Lower leg skin (tissue), 4 donors: ENCODE measurements around the gene GPR3. TPM values are rescaled to one million over a fixed set of nuclear protein-coding genes. Genes with fewer than 3 reads are reported as not detected.

Experiments
- DNase-seq, 2 donors: peaks; one replicate each; pipeline ENCODE4 v3.0.0-alpha.2; 2019; ENCODE audit warnings: low spot score in 2 of 2
- H3K4me3 ChIP-seq: fragments of 200-600 bp; sonication (generic); 2 replicates; pipeline ENCODE4 v1.5.1; 2017; ENCODE audit warnings: mild to moderate bottlenecking, low read depth; ENCODE audit not compliant: poor library complexity, severe bottlenecking
- POLR2A ChIP-seq, 2 donors: fragments of 450-650 bp; IDR thresholded peaks; one replicate each; pipeline ENCODE4 v1.6.1; 2016 to 2017; ENCODE audit warnings: antibody characterized with exemption in 2 of 2, mild to moderate bottlenecking in 1 of 2, moderate library complexity in 1 of 2
- whole genome bisulfite sequencing, 2 donors: methylation state at CpG; one replicate each; pipeline ENCODE4 v1.1.5; 2018; 5-methylcytosine and 5-hydroxymethylcytosine counted together
- intact Hi-C: fragments of 100-400 bp; cut with DNase I; formaldehyde crosslinking; loops from one replicate; pipeline ENCODE4 v1.15.0; 2023; ENCODE audit warnings: low total_unique reads
- total RNA-seq, 4 donors: library from RNA; depleted of rRNA; stranded (reverse); fragments of >200 nt; gene quantifications; one replicate each; pipeline ENCODE4 v1.1.0, GENCODE V29; 2016
- TF ChIP-seq, protein P1 (sequence below), 3 donors: fragments of 450-650 bp; IDR thresholded peaks; one replicate each; pipeline ENCODE4 v1.5.1; 2016; ENCODE audit warnings: antibody characterized with exemption in 3 of 3, mild to moderate bottlenecking in 3 of 3, moderate library complexity in 2 of 3

GPR3 gene
- total RNA-seq, 4 donors from 2014 or later = 0.22 to 1.3 (median 0.68) TPM

DNA sequence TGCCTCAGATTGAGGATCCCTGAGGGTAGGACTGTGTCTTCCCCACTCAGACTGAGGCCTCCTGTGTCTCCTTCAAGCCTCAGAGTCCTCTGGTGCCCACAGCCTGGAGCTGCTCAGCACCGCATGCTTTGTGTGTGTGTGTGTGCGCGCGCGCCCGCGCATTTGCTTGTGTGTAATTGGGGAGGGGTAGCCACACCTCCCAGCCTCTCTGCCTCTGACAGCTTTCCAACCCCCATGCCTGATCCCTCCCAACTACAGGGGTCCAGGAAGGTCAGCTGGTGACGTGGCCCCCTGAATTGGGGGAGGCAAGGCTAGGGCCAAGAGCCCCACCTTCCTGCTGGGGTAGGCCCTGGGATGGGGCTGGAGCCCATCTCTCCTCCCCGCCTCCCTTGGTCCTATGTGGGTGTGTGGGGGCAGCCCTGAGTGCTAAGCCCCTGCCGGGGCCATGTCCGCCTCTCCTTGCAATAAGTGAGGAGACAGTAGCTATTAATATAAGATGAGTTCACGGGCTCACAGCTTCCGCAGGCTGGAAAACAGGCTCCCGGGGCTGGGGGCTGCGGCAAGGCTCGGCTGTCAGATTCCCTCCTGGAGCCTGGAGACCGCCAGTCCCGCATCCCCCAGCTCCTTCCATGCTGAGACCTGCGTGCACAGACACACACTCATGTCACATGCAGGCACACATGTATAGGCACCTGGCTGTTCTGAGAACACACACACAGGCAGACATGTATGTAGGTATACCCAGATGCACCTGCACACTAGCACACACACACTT, 7.0 kb downstream of the GPR3 start:
- 48 to 57% methylated on average over 12 to 19 of the region's 19 CpGs for WGBS, 2 donors
- no peak for TF ChIP-seq POLR2A (IDR thresholded peaks at IDR 0.05)
- TF ChIP-seq, protein P1, sequence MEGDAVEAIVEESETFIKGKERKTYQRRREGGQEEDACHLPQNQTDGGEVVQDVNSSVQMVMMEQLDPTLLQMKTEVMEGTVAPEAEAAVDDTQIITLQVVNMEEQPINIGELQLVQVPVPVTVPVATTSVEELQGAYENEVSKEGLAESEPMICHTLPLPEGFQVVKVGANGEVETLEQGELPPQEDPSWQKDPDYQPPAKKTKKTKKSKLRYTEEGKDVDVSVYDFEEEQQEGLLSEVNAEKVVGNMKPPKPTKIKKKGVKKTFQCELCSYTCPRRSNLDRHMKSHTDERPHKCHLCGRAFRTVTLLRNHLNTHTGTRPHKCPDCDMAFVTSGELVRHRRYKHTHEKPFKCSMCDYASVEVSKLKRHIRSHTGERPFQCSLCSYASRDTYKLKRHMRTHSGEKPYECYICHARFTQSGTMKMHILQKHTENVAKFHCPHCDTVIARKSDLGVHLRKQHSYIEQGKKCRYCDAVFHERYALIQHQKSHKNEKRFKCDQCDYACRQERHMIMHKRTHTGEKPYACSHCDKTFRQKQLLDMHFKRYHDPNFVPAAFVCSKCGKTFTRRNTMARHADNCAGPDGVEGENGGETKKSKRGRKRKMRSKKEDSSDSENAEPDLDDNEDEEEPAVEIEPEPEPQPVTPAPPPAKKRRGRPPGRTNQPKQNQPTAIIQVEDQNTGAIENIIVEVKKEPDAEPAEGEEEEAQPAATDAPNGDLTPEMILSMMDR (IDR thresholded peaks at IDR 0.05) = no peak
- intact Hi-C loops = loop anchor here (10.0 kb wide), 2 partner anchors 265 to 295 kb away; no protein-coding TSS in a partner anchor
- no peak for DNase-seq
- no peak overlapping the region for H3K4me3 ChIP-seq

DNA sequence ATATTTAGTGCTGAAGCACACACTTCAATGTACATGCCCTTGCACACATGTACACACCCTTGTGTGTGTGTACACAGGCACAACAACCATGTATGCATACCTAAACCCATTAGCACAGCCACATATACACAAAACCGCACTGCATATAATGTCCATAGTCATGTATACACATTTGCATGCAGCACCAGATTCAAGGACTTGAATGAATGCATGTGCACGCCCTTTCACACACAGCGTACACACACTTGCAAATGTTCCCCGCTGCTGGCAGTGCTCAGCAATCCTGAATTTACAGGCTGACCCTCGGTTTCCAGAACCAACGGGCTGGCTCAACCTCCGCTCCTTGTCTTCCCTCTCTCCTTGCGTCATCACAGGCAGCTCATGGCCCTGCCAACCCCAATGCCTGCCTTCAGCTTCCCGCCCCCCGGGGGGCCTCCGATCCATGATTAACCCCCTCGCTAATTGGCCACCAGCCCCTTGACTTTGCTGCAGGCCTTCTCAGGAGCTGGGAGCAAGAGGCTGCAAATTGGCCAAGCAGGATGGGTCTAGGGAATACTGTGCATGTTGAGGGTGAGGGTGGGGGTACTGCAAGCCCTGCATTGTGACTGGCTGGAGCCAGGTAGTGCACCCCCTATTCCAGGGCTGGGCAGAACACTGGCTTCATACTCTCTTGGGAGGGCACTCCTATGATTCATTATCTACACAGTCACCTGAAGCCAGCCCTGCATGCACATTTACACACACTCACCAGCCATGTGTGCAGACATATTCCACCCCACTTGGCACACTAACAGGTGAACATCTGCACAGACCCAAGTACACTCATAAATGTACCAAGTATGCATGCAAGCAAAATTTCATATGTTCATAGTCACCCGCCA, 7.9 kb downstream of the GPR3 start:
- TF ChIP-seq, protein P1 (IDR thresholded peaks at IDR 0.05) = no peak
- TF ChIP-seq POLR2A (IDR thresholded peaks at IDR 0.05) = no peak
- 41 to 43% methylated on average over 13 of the region's 13 CpGs for WGBS, 2 donors
- DNase-seq = no peak
- H3K4me3 ChIP-seq = no peak overlapping the region
- intact Hi-C loops = loop anchor here (10.0 kb wide), 1 partner anchor 264 kb away; no protein-coding TSS in a partner anchor

DNA sequence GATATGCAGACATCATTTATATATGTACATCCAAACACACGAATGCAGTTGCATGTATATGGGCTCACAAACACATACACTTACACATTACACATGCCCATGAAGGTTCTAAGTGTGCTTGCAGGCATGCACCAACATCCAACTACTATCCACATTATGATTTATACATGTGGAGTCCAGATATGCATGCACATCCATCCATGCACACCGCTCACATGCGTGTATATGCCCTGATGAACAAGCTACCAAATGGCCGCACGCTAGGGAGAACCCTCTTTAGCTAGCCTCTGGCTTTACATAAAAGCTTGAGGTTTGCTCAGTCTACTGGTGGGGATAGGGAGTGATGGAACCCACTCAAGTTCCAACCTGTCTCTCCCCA, 8.5 kb downstream of the GPR3 start:
- no peak for DNase-seq
- intact Hi-C loops = loop anchor here (10.0 kb wide), 1 partner anchor 264 kb away; no protein-coding TSS in a partner anchor
- no peak overlapping the region for H3K4me3 ChIP-seq
- TF ChIP-seq, protein P1 (IDR thresholded peaks at IDR 0.05) = no peak
- TF ChIP-seq POLR2A (IDR thresholded peaks at IDR 0.05) = no peak
- WGBS, 2 donors = 71 to 77% methylated on average over 5 of the region's 5 CpGs

GRCh38 chr1:27402349-27402754, 9.9 kb downstream of the GPR3 start:
- intact Hi-C loops = loop anchor here (10.0 kb wide), 1 partner anchor 262 kb away; no protein-coding TSS in a partner anchor
- TF ChIP-seq, protein P1 (IDR thresholded peaks at IDR 0.05) = no peak
- no peak for TF ChIP-seq POLR2A (IDR thresholded peaks at IDR 0.05)
- 24 to 37% methylated on average over 8 of the region's 8 CpGs for WGBS, 2 donors

GRCh38 chr1:27403065-27403726, 10.8 kb downstream of the GPR3 start:
- TF ChIP-seq POLR2A (IDR thresholded peaks at IDR 0.05) = no peak
- TF ChIP-seq, protein P1 (IDR thresholded peaks at IDR 0.05) = no peak
- no peak overlapping the region for H3K4me3 ChIP-seq
- WGBS, 2 donors = 17 to 18% methylated on average over 22 to 24 of the region's 24 CpGs
- intact Hi-C loops = loop anchor here (10.0 kb wide), 1 partner anchor 262 kb away; no protein-coding TSS in a partner anchor
- peak; percentile 82 to 96 for DNase-seq

More at GRCh38 chr1:27402349-27402754, 9.9 kb downstream of the GPR3 start:
- H3K4me3 ChIP-seq = no peak overlapping the region
- peak; percentile 78 to 95 for DNase-seq
